ENCODE results near the gene FAM120C.

Gene FAM120C

GRCh38 chrX:54030329-54030728, 152.7 kb downstream of the FAM120C start:
- DNase-seq, result no peak

- no peak for DNase-seq
Observed at GRCh38 chrX:54029529-54030143, 153.4 kb downstream of the FAM120C start.

DNA sequence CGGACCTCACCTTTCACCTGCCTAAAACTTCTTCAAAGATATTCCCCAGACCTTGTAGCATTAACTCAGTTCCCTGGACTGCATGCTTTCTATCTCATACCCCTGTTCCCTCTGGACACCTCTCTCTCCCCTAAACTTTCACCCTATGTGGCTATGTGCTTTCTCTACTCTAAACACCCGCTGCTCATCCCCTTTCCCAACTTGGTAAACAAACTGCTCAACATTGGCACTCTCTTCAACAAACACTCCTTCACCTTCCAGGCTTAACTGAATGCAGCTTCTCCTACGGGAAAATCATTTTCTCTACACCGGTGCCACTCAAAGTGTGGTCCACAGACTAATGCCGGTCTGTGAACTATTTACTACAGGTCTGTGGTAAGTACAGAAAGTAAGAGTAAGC, 158.7 kb downstream of the FAM120C start:
- no peak for DNase-seq
